Right atrium auricular region (tissue), 2 donors: ENCODE measurements around the gene CDC42EP3. TPM values are rescaled to one million over a fixed set of nuclear protein-coding genes. Genes with fewer than 3 reads are reported as not detected.

Source experiments
- DNase-seq: peaks from one replicate; pipeline ENCODE4 v3.0.0-alpha.2; 2019; ENCODE audit warnings: low spot score
- H3K27ac ChIP-seq, 2 donors: fragments of 200-600 bp; sonication (generic); 1 replicate in 1 of 2; 2 replicates in 1 of 2; pipeline ENCODE4 v1.5.1; 2016 to 2019
- H3K27me3 ChIP-seq, 2 donors: fragments of 200-600 bp; sonication (generic); one replicate each; pipeline versions ENCODE4 v1.5.1 to v1.6.0; 2017 to 2019
- H3K36me3 ChIP-seq: fragments of 200-600 bp; sonication (generic); one replicate; pipeline ENCODE4 v1.5.1; 2016
- H3K4me1 ChIP-seq, 2 donors: fragments of 200-600 bp; sonication (generic); one replicate each; pipeline versions ENCODE4 v1.5.1 to v1.6.0; 2017 to 2019
- H3K4me3 ChIP-seq, 2 donors: fragments of 200-600 bp; sonication (generic); 1 replicate in 1 of 2; 2 replicates in 1 of 2; pipeline ENCODE4 v1.5.1; 2017 to 2019; ENCODE audit warnings: mild to moderate bottlenecking in 1 of 2, moderate library complexity in 1 of 2
- H3K9me3 ChIP-seq, 2 donors: fragments of 200-600 bp; sonication (generic); one replicate each; pipeline ENCODE4 v1.5.1; 2019
- CTCF ChIP-seq, 2 donors: fragments of 200-600 bp; sonication (generic); IDR thresholded peaks; one replicate each; pipeline ENCODE4 v1.5.1; 2019; ENCODE audit warnings: antibody characterized with exemption in 2 of 2
- total RNA-seq, 2 donors: library from RNA; depleted of rRNA; stranded (reverse); fragments of >200 nt; gene quantifications; one replicate each; pipeline ENCODE4 v1.1.0, GENCODE V29; 2016

The CDC42EP3 gene
- total RNA-seq, 2 donors from 2014 or later, result 38.5 to 105 TPM

- no peaks in the 10 kb centered on the region for H3K27me3 ChIP-seq
- no peak for TF ChIP-seq CTCF (IDR thresholded peaks at IDR 0.05)
- DNase-seq, result no peak
- no peaks in the 10 kb centered on the region for H3K36me3 ChIP-seq
- no peak overlapping the region for H3K27ac ChIP-seq
- no peaks in the 10 kb centered on the region for H3K9me3 ChIP-seq
- H3K4me3 ChIP-seq, result no peak overlapping the region
- peaks cover 0 to 3% of the 10 kb centered on the region in 2 donors for H3K4me1 ChIP-seq
These were observed 35.7 kb downstream of the CDC42EP3 start for GRCh38 chr2:37635504-37636380.

GRCh38 chr2:37634914-37635503, 36.4 kb downstream of the CDC42EP3 start:
- no peaks in the 10 kb centered on the region for H3K36me3 ChIP-seq
- no peaks in the 10 kb centered on the region for H3K27me3 ChIP-seq
- H3K4me3 ChIP-seq, result no peak overlapping the region
- TF ChIP-seq CTCF (IDR thresholded peaks at IDR 0.05), result no peak
- no peak for DNase-seq
- H3K27ac ChIP-seq, result no peak overlapping the region
- peaks cover 0 to 3% of the 10 kb centered on the region in 2 donors for H3K4me1 ChIP-seq
- no peaks in the 10 kb centered on the region for H3K9me3 ChIP-seq

DNA sequence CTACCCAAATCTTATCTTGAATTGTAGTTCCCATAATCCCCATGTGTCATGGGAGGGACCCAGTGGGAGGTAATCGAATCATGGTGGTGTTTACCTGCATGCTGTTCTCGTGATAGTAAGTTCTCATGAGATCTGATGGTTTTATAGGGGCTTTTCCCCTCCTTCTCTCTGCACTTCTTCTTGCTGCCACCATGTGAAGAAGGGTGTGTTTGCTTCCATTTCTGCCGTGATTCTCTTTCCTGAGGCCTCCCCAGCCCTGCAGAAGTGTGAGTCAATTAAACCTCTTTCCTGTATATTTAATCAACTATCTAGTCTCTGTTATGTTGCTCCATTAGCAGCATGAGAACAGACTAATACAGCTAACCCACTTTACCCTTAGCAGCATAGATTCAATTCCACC, 37.6 kb downstream of the CDC42EP3 start:
- H3K4me1 ChIP-seq, result peaks cover 0 to 7% of the 10 kb centered on the region in 2 donors
- H3K27me3 ChIP-seq, result no peaks in the 10 kb centered on the region
- H3K9me3 ChIP-seq, result no peaks in the 10 kb centered on the region
- no peak overlapping the region for H3K27ac ChIP-seq
- H3K36me3 ChIP-seq, result no peaks in the 10 kb centered on the region
- no peak for TF ChIP-seq CTCF (IDR thresholded peaks at IDR 0.05)
- DNase-seq, result no peak
- H3K4me3 ChIP-seq, result no peak overlapping the region

GRCh38 chr2:37633234-37633633, 38.2 kb downstream of the CDC42EP3 start:
- no peak for DNase-seq
- H3K4me1 ChIP-seq, result peaks cover 0 to 7% of the 10 kb centered on the region in 2 donors
- no peaks in the 10 kb centered on the region for H3K36me3 ChIP-seq
- H3K27ac ChIP-seq, result no peak overlapping the region
- no peak for TF ChIP-seq CTCF (IDR thresholded peaks at IDR 0.05)
- H3K4me3 ChIP-seq, result no peak overlapping the region
- no peaks in the 10 kb centered on the region for H3K9me3 ChIP-seq
- H3K27me3 ChIP-seq, result no peaks in the 10 kb centered on the region

GRCh38 chr2:37632310-37632709, 39.1 kb downstream of the CDC42EP3 start:
- Histone ChIP-seq H3K4me1 (peaks cover 0 to 7% of the 10 kb centered on the region in 2 donors), H3K9me3 (no peaks in the 10 kb centered on the region), H3K36me3 (no peaks in the 10 kb centered on the region), H3K27me3 (no peaks in the 10 kb centered on the region), H3K27ac (no peak overlapping the region), H3K4me3 (no peak overlapping the region)
- no peak for TF ChIP-seq CTCF (IDR thresholded peaks at IDR 0.05)
- no peak for DNase-seq
